Measurements from ENCODE around the gene TTC34. TPM values are rescaled to one million over a fixed set of nuclear protein-coding genes. Genes with fewer than 3 reads are reported as not detected.

TTC34 gene
- total and polyA plus RNA-seq, 4 donors: 0.10 to 1.6 (median 1.1) TPM

DNA sequence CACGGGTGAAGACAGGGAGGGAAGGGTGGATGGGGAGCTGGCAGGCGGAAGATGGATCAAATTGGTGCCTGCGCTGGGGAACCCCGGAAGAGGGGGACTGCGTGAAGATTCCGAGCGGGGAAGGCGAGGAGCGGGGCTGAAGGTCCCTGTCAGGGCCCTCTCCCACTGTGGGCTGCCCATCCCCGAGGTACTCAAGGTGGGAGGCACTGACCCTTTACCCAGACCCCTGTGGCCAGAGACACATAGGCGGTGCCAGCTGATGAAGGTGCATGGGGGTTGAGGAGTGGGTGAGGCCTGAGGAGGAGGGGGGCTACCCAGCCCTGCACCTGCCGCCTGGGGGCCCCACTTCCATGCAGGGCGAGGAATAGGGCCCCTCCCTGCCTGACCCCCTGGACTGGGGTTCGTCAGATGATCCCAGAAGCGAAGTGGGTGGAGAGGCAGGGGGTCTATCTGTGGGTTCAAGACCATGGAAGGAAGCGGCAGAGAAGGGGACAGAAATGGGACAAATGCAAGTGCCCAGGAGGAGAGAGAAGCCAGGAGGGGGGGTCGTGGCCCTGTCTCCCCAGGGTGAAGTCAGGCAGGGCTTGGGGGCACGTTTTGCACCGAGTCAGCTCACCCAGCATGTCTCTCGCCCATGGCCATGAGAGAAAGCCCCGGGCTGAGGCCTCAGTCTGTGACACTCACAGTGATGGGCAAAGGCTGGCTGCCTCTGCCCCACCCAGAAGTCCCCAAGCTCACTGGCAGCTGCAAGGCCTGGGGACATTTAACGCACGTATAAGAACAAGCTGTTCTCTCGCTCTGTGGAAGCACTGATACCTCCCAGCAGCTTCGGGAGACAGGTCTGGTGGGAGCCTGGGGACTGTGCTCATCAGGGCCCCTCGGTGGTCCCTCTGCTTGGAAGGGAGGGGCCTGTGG lies 161.6 kb downstream of the TTC34 start:
- Histone ChIP-seq H3K9me3 (ENCODE audit: control insufficient read depth, insufficient read depth, low read length) (peaks cover 5% of the 10 kb centered on the region), H3K27me3 (ENCODE audit: control insufficient read depth, insufficient read depth, low read length) (no peaks in the 10 kb centered on the region), H3K4me3 (ENCODE audit: low read depth, low read length) (no peak overlapping the region), H3K27ac (ENCODE audit: low read depth, low read length) (no peak overlapping the region), H3K4me1 (ENCODE audit: control insufficient read depth, insufficient read depth, low read length) (peaks cover 29% of the 10 kb centered on the region), H3K36me3 (ENCODE audit: control insufficient read depth, insufficient read depth, low read length) (peaks cover 20% of the 10 kb centered on the region)
- 82% methylated on average over 26 of the region's 26 CpGs for WGBS (ENCODE audit: insufficient coverage)
- no peak for DNase-seq (ENCODE audit: low read depth in 4 of 6, low spot score in 6 of 6)

DNA sequence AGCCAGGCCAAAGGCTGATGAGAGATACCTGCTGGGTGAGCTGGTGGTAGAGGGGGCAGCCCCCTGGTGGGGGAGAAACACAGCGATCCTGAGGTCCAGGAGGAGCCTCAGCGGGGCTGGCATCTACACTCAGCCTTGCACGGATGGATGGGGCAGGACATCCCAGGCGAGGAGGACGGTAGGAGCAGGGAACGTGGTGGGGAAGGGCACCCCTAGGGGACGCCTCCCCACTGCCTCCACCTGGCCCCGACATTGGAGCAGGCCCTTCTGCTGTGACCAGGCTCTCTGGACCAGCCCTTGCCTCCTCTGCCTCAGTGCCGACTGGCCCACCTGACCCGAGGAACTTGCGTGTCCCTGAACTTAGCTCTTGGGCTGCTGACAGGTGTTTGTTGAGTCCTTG lies 162.3 kb downstream of the TTC34 start:
- no peaks in the 10 kb centered on the region for H3K27me3 ChIP-seq (ENCODE audit: control insufficient read depth, insufficient read depth, low read length)
- 68% methylated on average over 11 of the region's 11 CpGs for WGBS (ENCODE audit: insufficient coverage)
- DNase-seq (ENCODE audit: low read depth in 4 of 6, low spot score in 6 of 6): no peak

DNA sequence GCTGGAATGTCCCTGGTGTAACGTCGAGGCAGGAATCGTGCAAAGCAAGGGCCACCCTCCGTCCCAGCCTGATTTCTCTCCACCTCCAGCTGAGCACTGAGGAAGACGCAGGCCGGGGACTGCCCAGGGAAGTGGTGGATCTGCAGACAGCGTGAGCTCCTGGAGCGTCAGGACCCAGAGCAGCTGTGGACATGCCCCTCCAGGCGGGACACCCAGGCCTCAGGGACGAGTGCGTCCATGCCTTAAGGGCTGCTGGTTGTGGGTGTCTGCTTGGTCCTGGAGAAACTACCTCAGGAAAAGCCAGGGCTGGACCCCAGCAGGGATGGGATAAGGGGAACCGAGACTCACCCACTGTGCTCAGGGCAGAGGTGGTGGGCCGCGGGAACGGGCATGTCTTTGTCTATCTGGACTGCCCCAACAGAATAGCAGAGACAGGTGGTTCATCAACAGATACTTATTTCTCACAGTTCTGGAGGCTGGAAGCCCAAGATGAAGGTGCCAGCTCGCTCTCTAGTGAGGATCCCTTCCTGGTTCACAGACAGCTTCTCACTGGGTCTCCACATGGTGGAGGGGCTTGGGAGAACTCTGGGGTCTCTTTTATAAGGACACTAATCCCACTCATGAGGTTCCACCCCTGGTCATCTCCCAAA lies 162.9 kb downstream of the TTC34 start:
- WGBS (ENCODE audit: insufficient coverage): 75% methylated on average over 8 of the region's 16 CpGs

More for the DNA sequence above, 162.3 kb downstream of the TTC34 start:
- no peak overlapping the region for H3K4me3 ChIP-seq (ENCODE audit: low read depth, low read length)
- peaks cover 20% of the 10 kb centered on the region for H3K36me3 ChIP-seq (ENCODE audit: control insufficient read depth, insufficient read depth, low read length)
- no peak overlapping the region for H3K27ac ChIP-seq (ENCODE audit: low read depth, low read length)
- H3K4me1 ChIP-seq (ENCODE audit: control insufficient read depth, insufficient read depth, low read length): peaks cover 31% of the 10 kb centered on the region
- H3K9me3 ChIP-seq (ENCODE audit: control insufficient read depth, insufficient read depth, low read length): peaks cover 5% of the 10 kb centered on the region

DNA sequence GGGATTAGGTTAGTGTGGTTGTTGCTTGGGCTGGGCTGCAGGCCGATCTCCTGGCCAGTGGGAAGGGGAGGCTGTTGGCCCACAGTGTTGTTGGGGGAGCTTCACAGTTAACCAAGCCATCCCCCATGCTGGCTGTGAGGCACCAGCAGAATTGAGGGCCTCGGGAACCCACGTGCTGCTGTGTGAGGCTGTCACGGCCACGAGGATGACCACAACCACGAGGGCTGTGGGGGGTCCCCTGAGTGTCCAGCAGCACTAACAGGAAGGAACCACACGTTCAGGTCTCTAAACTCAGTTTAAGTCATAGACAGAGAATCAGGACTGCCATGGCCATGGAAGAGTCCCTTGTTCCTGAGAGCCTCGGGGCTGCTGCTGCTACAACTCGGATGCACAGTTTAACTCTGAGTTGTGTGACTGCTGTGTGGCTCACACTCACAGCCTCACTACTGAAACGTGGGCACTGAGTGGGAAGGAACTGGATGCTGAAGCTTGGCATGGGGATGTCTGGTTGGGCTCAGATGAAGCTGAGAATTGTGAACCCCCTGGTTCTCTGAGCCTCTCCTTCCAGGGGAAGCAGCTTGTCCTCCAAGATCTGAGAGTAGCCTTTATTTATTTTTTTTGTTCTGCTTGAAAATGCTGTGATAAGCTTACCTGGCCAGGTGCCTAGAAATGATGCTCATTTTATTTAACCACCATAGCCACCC lies 163.9 kb downstream of the TTC34 start:
- Histone ChIP-seq H3K36me3 (ENCODE audit: control insufficient read depth, insufficient read depth, low read length) (peaks cover 20% of the 10 kb centered on the region), H3K9me3 (ENCODE audit: control insufficient read depth, insufficient read depth, low read length) (peaks cover 5% of the 10 kb centered on the region), H3K4me1 (ENCODE audit: control insufficient read depth, insufficient read depth, low read length) (peaks cover 37% of the 10 kb centered on the region), H3K4me3 (ENCODE audit: low read depth, low read length) (no peak overlapping the region), H3K27ac (ENCODE audit: low read depth, low read length) (no peak overlapping the region), H3K27me3 (ENCODE audit: control insufficient read depth, insufficient read depth, low read length) (no peaks in the 10 kb centered on the region)
- no peak for DNase-seq (ENCODE audit: low read depth in 4 of 6, low spot score in 6 of 6)
- WGBS (ENCODE audit: insufficient coverage): 77% methylated on average over 10 of the region's 10 CpGs

More for the DNA sequence above, 162.9 kb downstream of the TTC34 start:
- H3K4me3 ChIP-seq (ENCODE audit: low read depth, low read length): no peak overlapping the region
- no peak overlapping the region for H3K27ac ChIP-seq (ENCODE audit: low read depth, low read length)
- peaks cover 5% of the 10 kb centered on the region for H3K9me3 ChIP-seq (ENCODE audit: control insufficient read depth, insufficient read depth, low read length)
- peaks cover 20% of the 10 kb centered on the region for H3K36me3 ChIP-seq (ENCODE audit: control insufficient read depth, insufficient read depth, low read length)
- H3K4me1 ChIP-seq (ENCODE audit: control insufficient read depth, insufficient read depth, low read length): peaks cover 31% of the 10 kb centered on the region
- no peak for DNase-seq (ENCODE audit: low read depth in 4 of 6, low spot score in 6 of 6)
- H3K27me3 ChIP-seq (ENCODE audit: control insufficient read depth, insufficient read depth, low read length): no peaks in the 10 kb centered on the region

DNA sequence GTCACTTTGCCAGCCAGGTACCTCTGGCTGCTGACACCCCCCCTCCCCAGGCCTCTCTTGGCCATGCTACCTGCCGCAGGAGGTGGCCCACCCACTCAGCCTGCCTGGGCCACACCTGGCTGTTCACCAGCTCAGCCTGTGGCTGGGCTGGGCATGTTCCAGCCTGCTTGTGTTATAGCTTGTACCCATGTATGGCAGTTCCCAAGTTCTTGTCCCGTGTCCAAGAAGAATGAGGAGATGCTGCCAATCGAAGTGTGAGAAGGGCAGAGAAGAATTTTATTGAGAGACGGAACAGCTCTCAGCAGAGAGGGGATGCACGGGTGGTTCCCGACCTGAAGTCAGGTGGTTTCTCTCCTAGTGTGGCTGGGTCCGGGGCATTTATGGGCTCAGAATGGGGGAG lies 164.8 kb downstream of the TTC34 start:
- H3K36me3 ChIP-seq (ENCODE audit: control insufficient read depth, insufficient read depth, low read length): peaks cover 19% of the 10 kb centered on the region
- DNase-seq (ENCODE audit: low read depth in 4 of 6, low spot score in 6 of 6): no peak
- no peak overlapping the region for H3K27ac ChIP-seq (ENCODE audit: low read depth, low read length)
- peaks cover 31% of the 10 kb centered on the region for H3K4me1 ChIP-seq (ENCODE audit: control insufficient read depth, insufficient read depth, low read length)
- H3K9me3 ChIP-seq (ENCODE audit: control insufficient read depth, insufficient read depth, low read length): peaks cover 5% of the 10 kb centered on the region
- WGBS (ENCODE audit: insufficient coverage): 92% methylated on average over 7 of the region's 7 CpGs
- no peaks in the 10 kb centered on the region for H3K27me3 ChIP-seq (ENCODE audit: control insufficient read depth, insufficient read depth, low read length)
- H3K4me3 ChIP-seq (ENCODE audit: low read depth, low read length): no peak overlapping the region

DNA sequence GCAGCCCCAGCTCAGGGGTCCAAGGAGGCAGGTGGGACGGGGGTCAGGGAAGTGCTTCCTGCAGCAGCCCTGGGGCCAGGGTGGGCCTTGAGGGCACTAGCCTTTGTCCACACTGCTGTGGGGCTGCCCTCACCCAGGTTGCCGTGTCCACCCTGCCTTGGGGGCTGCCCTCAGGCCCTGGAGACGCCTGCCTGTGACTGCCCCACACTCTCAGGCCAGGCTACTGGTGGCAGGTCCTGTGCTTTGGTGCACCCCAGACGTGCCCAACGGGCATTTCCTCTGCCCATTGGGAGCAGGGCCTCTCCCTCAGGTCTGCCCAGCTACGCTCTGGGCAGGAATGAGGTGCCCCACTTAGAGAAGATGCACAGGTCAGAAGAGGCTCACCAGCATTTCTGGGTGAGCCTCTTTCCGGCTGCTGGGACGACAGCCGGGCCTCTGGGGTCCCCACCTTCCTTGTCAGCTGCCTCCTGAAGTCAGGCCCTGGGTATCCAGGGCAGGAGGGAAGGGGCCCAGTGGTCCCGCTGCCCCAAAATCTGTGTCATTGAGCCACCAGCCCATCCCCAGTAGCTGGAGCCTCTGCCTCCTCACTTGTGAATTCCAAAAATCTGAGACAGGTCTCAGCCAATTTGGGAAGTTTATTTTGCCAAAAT lies 166.0 kb downstream of the TTC34 start:
- no peak overlapping the region for H3K27ac ChIP-seq (ENCODE audit: low read depth, low read length)
- peaks cover 5% of the 10 kb centered on the region for H3K9me3 ChIP-seq (ENCODE audit: control insufficient read depth, insufficient read depth, low read length)
- H3K4me1 ChIP-seq (ENCODE audit: control insufficient read depth, insufficient read depth, low read length): peaks cover 26% of the 10 kb centered on the region
- H3K36me3 ChIP-seq (ENCODE audit: control insufficient read depth, insufficient read depth, low read length): peaks cover 11% of the 10 kb centered on the region
- H3K4me3 ChIP-seq (ENCODE audit: low read depth, low read length): no peak overlapping the region
- 84% methylated on average over 10 of the region's 10 CpGs for whole genome bisulfite sequencing (ENCODE audit: insufficient coverage)
- no peak for DNase-seq (ENCODE audit: low read depth in 4 of 6, low spot score in 6 of 6)
- no peaks in the 10 kb centered on the region for H3K27me3 ChIP-seq (ENCODE audit: control insufficient read depth, insufficient read depth, low read length)

DNA sequence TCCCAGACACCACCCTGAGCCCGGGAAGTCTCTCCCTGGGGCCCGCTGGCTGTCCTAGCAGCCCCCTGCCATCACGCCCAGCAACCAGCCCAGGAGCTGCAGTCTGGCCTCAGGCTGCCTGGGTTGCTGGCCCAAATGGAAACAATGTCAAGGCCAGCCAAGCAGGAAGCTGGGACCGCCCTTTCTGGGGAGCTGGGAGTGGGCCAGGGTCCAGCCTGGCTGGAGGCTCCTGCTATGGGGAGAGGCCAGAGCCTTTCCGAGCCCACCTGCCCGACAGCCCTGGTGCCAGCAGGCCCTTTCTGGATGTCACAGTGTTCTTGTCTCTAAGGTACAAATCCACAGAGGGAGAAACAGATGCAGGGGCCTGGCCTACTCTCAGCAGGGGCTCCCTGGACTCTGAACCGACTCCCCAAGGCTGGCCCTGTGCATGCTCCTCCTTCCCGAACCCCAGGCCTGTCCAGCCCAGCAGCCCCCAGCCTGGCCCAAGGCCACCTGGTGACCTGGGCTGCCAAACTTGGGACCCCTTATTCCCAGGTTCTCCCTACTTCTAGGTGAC lies 167.5 kb downstream of the TTC34 start:
- DNase-seq (ENCODE audit: low read depth in 4 of 6, low spot score in 6 of 6): peak in 1 of 6 donors; percentile 28
- H3K27ac ChIP-seq (ENCODE audit: low read depth, low read length): no peak overlapping the region
- H3K4me3 ChIP-seq (ENCODE audit: low read depth, low read length): no peak overlapping the region
- peaks cover 29% of the 10 kb centered on the region for H3K4me1 ChIP-seq (ENCODE audit: control insufficient read depth, insufficient read depth, low read length)
- peaks cover 5% of the 10 kb centered on the region for H3K9me3 ChIP-seq (ENCODE audit: control insufficient read depth, insufficient read depth, low read length)
- no peaks in the 10 kb centered on the region for H3K36me3 ChIP-seq (ENCODE audit: control insufficient read depth, insufficient read depth, low read length)
- H3K27me3 ChIP-seq (ENCODE audit: control insufficient read depth, insufficient read depth, low read length): peaks cover 12% of the 10 kb centered on the region
- 59% methylated on average over 8 of the region's 8 CpGs for WGBS (ENCODE audit: insufficient coverage)

DNA sequence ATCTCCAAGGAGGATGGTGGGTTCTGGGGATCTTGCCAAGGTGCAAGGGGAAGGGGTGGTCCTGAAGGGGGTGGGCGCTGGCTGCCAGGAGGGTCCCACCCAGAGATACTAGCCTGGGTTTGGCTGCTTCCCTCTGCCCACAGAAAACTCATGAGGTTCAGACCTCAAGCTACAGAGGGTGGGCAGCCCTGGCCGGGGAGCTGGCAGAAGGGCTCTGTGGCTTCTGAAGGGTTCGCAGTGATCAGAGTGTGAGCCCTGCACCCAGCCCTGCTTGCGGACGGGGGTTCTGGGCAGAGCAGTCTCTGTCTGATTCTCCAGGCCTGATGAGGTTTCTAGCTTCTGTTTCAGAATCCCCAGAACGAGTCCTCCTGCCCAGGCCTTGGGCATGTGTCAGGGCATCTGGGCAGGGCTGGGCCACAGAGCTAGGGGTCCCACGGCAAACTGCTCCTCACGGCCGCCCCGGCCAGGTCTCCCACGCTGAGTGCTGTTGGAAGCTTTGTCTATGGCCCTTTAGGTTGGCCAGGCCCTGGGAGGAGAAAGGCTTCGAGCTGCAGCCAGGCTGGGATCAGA lies 168.0 kb downstream of the TTC34 start:
- peaks cover 16% of the 10 kb centered on the region for H3K27me3 ChIP-seq (ENCODE audit: control insufficient read depth, insufficient read depth, low read length)
- no peak for DNase-seq (ENCODE audit: low read depth in 4 of 6, low spot score in 6 of 6)
- H3K36me3 ChIP-seq (ENCODE audit: control insufficient read depth, insufficient read depth, low read length): no peaks in the 10 kb centered on the region
- no peak overlapping the region for H3K4me3 ChIP-seq (ENCODE audit: low read depth, low read length)
- H3K27ac ChIP-seq (ENCODE audit: low read depth, low read length): no peak overlapping the region
- H3K9me3 ChIP-seq (ENCODE audit: control insufficient read depth, insufficient read depth, low read length): peaks cover 5% of the 10 kb centered on the region
- WGBS (ENCODE audit: insufficient coverage): 76% methylated on average over 12 of the region's 12 CpGs
- peaks cover 29% of the 10 kb centered on the region for H3K4me1 ChIP-seq (ENCODE audit: control insufficient read depth, insufficient read depth, low read length)

Measured in spinal cord (tissue), 10 donors.